ENCODE measurements around the gene ERAP2.
A peak's percentile ranks its signal among the peaks of the same experiment; 100 is the strongest.
"Not testable (repeated sequence)": the region's sequence is repeated elsewhere in the genome, so short reads cannot be mapped to it uniquely, and the experiment has no call there.

ERAP2 gene

GRCh38 chr5:96876292-96876850 lies at the start of gene ERAP2:
Gene ERAP2, plus strand, starts transcription at chr5:96876500. Its CDS starts 3,186 bp downstream, at chr5:96879686.
- peak within 1 kb of the TSS; percentile 54 to 72 for H3K27ac ChIP-seq (ENCODE audit: low read depth in 2 of 2, low read length in 2 of 2)
- H3K9ac ChIP-seq (ENCODE audit: low read depth in 1 of 2, low read length in 2 of 2), result peak within 1 kb of the TSS; percentile 42 to 58
- H3K9me3 ChIP-seq (ENCODE audit: control insufficient read depth in 2 of 2, low read length in 2 of 2), result no peaks in the 10 kb centered on the region
- no peaks in the 10 kb centered on the region for H3K36me3 ChIP-seq (ENCODE audit: control insufficient read depth in 2 of 2, insufficient read depth in 2 of 2, low read length in 2 of 2)
- H3K27me3 ChIP-seq (ENCODE audit: control insufficient read depth in 2 of 2, insufficient read depth in 2 of 2, low read length in 2 of 2), result no peaks in the 10 kb centered on the region
- H3K4me1 ChIP-seq (ENCODE audit: control insufficient read depth in 2 of 2, insufficient read depth in 2 of 2, low read length in 2 of 2), result peaks cover 7% of the 10 kb centered on the region in 2 donors
- peak within 1 kb of the TSS; percentile 82 to 85 for H3K4me3 ChIP-seq (ENCODE audit: low read length in 2 of 2)

GRCh38 chr5:96829297-96829696 lies 47.0 kb upstream of the ERAP2 start:
- Histone ChIP-seq H3K27ac (ENCODE audit: low read depth in 2 of 2, low read length in 2 of 2) (no peak overlapping the region), H3K9me3 (ENCODE audit: control insufficient read depth in 2 of 2, low read length in 2 of 2) (no peaks in the 10 kb centered on the region), H3K36me3 (ENCODE audit: control insufficient read depth in 2 of 2, insufficient read depth in 2 of 2, low read length in 2 of 2) (no peaks in the 10 kb centered on the region), H3K27me3 (ENCODE audit: control insufficient read depth in 2 of 2, insufficient read depth in 2 of 2, low read length in 2 of 2) (no peaks in the 10 kb centered on the region), H3K4me3 (ENCODE audit: low read length in 2 of 2) (no peak overlapping the region), H3K9ac (ENCODE audit: low read depth in 1 of 2, low read length in 2 of 2) (no peak overlapping the region), H3K4me1 (ENCODE audit: control insufficient read depth in 2 of 2, insufficient read depth in 2 of 2, low read length in 2 of 2) (no peaks in the 10 kb centered on the region)

- H3K9ac ChIP-seq (ENCODE audit: low read depth in 1 of 2, low read length in 2 of 2), result no peak overlapping the region
- no peak overlapping the region for H3K27ac ChIP-seq (ENCODE audit: low read depth in 2 of 2, low read length in 2 of 2)
- no peak overlapping the region for H3K4me3 ChIP-seq (ENCODE audit: low read length in 2 of 2)
- H3K4me1 ChIP-seq (ENCODE audit: control insufficient read depth in 2 of 2, insufficient read depth in 2 of 2, low read length in 2 of 2), result peaks cover 4 to 9% of the 10 kb centered on the region in 2 donors
- H3K9me3 ChIP-seq (ENCODE audit: control insufficient read depth in 2 of 2, low read length in 2 of 2), result no peaks in the 10 kb centered on the region
- no peaks in the 10 kb centered on the region for H3K27me3 ChIP-seq (ENCODE audit: control insufficient read depth in 2 of 2, insufficient read depth in 2 of 2, low read length in 2 of 2)
- no peaks in the 10 kb centered on the region for H3K36me3 ChIP-seq (ENCODE audit: control insufficient read depth in 2 of 2, insufficient read depth in 2 of 2, low read length in 2 of 2)
These were observed 42.3 kb upstream of the ERAP2 start for GRCh38 chr5:96834016-96834415.

- Histone ChIP-seq H3K36me3 (ENCODE audit: control insufficient read depth in 2 of 2, insufficient read depth in 2 of 2, low read length in 2 of 2) (no peaks in the 10 kb centered on the region), H3K27me3 (ENCODE audit: control insufficient read depth in 2 of 2, insufficient read depth in 2 of 2, low read length in 2 of 2) (no peaks in the 10 kb centered on the region), H3K9ac (ENCODE audit: low read depth in 1 of 2, low read length in 2 of 2) (no peak overlapping the region), H3K4me1 (ENCODE audit: control insufficient read depth in 2 of 2, insufficient read depth in 2 of 2, low read length in 2 of 2) (peaks cover 4 to 12% of the 10 kb centered on the region in 2 donors), H3K27ac (ENCODE audit: low read depth in 2 of 2, low read length in 2 of 2) (no peak overlapping the region), H3K4me3 (ENCODE audit: low read length in 2 of 2) (no peak overlapping the region), H3K9me3 (ENCODE audit: control insufficient read depth in 2 of 2, low read length in 2 of 2) (no peaks in the 10 kb centered on the region)
These were observed 40.5 kb upstream of the ERAP2 start for GRCh38 chr5:96835791-96836191.

GRCh38 chr5:96836817-96837216 lies 39.5 kb upstream of the ERAP2 start:
- H3K36me3 ChIP-seq (ENCODE audit: control insufficient read depth in 2 of 2, insufficient read depth in 2 of 2, low read length in 2 of 2), result no peaks in the 10 kb centered on the region
- no peak overlapping the region for H3K27ac ChIP-seq (ENCODE audit: low read depth in 2 of 2, low read length in 2 of 2)
- H3K4me3 ChIP-seq (ENCODE audit: low read length in 2 of 2), result no peak overlapping the region
- no peaks in the 10 kb centered on the region for H3K9me3 ChIP-seq (ENCODE audit: control insufficient read depth in 2 of 2, low read length in 2 of 2)
- H3K9ac ChIP-seq (ENCODE audit: low read depth in 1 of 2, low read length in 2 of 2), result no peak overlapping the region
- H3K4me1 ChIP-seq (ENCODE audit: control insufficient read depth in 2 of 2, insufficient read depth in 2 of 2, low read length in 2 of 2), result peaks cover 4 to 12% of the 10 kb centered on the region in 2 donors
- no peaks in the 10 kb centered on the region for H3K27me3 ChIP-seq (ENCODE audit: control insufficient read depth in 2 of 2, insufficient read depth in 2 of 2, low read length in 2 of 2)

GRCh38 chr5:96837303-96837702 lies 39.0 kb upstream of the ERAP2 start:
- Histone ChIP-seq H3K4me3 (ENCODE audit: low read length in 2 of 2) (no peak overlapping the region), H3K9ac (ENCODE audit: low read depth in 1 of 2, low read length in 2 of 2) (no peak overlapping the region), H3K9me3 (ENCODE audit: control insufficient read depth in 2 of 2, low read length in 2 of 2) (no peaks in the 10 kb centered on the region), H3K36me3 (ENCODE audit: control insufficient read depth in 2 of 2, insufficient read depth in 2 of 2, low read length in 2 of 2) (no peaks in the 10 kb centered on the region), H3K27me3 (ENCODE audit: control insufficient read depth in 2 of 2, insufficient read depth in 2 of 2, low read length in 2 of 2) (no peaks in the 10 kb centered on the region), H3K4me1 (ENCODE audit: control insufficient read depth in 2 of 2, insufficient read depth in 2 of 2, low read length in 2 of 2) (peaks cover 4 to 12% of the 10 kb centered on the region in 2 donors), H3K27ac (ENCODE audit: low read depth in 2 of 2, low read length in 2 of 2) (no peak overlapping the region)

- Histone ChIP-seq H3K36me3 (ENCODE audit: control insufficient read depth in 2 of 2, insufficient read depth in 2 of 2, low read length in 2 of 2) (no peaks in the 10 kb centered on the region), H3K27me3 (ENCODE audit: control insufficient read depth in 2 of 2, insufficient read depth in 2 of 2, low read length in 2 of 2) (no peaks in the 10 kb centered on the region), H3K9ac (ENCODE audit: low read depth in 1 of 2, low read length in 2 of 2) (no peak overlapping the region), H3K27ac (ENCODE audit: low read depth in 2 of 2, low read length in 2 of 2) (peak overlapping the region; percentile 50 to 64), H3K4me3 (ENCODE audit: low read length in 2 of 2) (no peak overlapping the region), H3K4me1 (ENCODE audit: control insufficient read depth in 2 of 2, insufficient read depth in 2 of 2, low read length in 2 of 2) (peaks cover 4 to 12% of the 10 kb centered on the region in 2 donors), H3K9me3 (ENCODE audit: control insufficient read depth in 2 of 2, low read length in 2 of 2) (no peaks in the 10 kb centered on the region)
These were observed 37.9 kb upstream of the ERAP2 start for GRCh38 chr5:96838201-96839070.

- H3K4me1 ChIP-seq (ENCODE audit: control insufficient read depth in 2 of 2, insufficient read depth in 2 of 2, low read length in 2 of 2), result peaks cover 4 to 12% of the 10 kb centered on the region in 2 donors
- H3K27ac ChIP-seq (ENCODE audit: low read depth in 2 of 2, low read length in 2 of 2), result peak overlapping the region; percentile 50 to 64
- H3K4me3 ChIP-seq (ENCODE audit: low read length in 2 of 2), result no peak overlapping the region
- H3K27me3 ChIP-seq (ENCODE audit: control insufficient read depth in 2 of 2, insufficient read depth in 2 of 2, low read length in 2 of 2), result no peaks in the 10 kb centered on the region
- H3K9me3 ChIP-seq (ENCODE audit: control insufficient read depth in 2 of 2, low read length in 2 of 2), result no peaks in the 10 kb centered on the region
- H3K36me3 ChIP-seq (ENCODE audit: control insufficient read depth in 2 of 2, insufficient read depth in 2 of 2, low read length in 2 of 2), result no peaks in the 10 kb centered on the region
- H3K9ac ChIP-seq (ENCODE audit: low read depth in 1 of 2, low read length in 2 of 2), result no peak overlapping the region
These were observed 37.2 kb upstream of the ERAP2 start for GRCh38 chr5:96839071-96839592.

GRCh38 chr5:96841931-96842330 lies 34.4 kb upstream of the ERAP2 start:
- H3K4me3 ChIP-seq (ENCODE audit: low read length in 2 of 2); H3K36me3 ChIP-seq (ENCODE audit: control insufficient read depth in 2 of 2, insufficient read depth in 2 of 2, low read length in 2 of 2); H3K9ac ChIP-seq (ENCODE audit: low read depth in 1 of 2, low read length in 2 of 2); H3K27me3 ChIP-seq (ENCODE audit: control insufficient read depth in 2 of 2, insufficient read depth in 2 of 2, low read length in 2 of 2); H3K27ac ChIP-seq (ENCODE audit: low read depth in 2 of 2, low read length in 2 of 2); H3K9me3 ChIP-seq (ENCODE audit: control insufficient read depth in 2 of 2, low read length in 2 of 2): not testable (repeated sequence)
- H3K4me1 ChIP-seq (ENCODE audit: control insufficient read depth in 2 of 2, insufficient read depth in 2 of 2, low read length in 2 of 2), result peaks cover 4 to 12% of the 10 kb centered on the region in 2 donors

GRCh38 chr5:96843140-96843539 lies 33.2 kb upstream of the ERAP2 start:
- Histone ChIP-seq H3K4me1 (ENCODE audit: control insufficient read depth in 2 of 2, insufficient read depth in 2 of 2, low read length in 2 of 2) (peaks cover 1 to 9% of the 10 kb centered on the region in 2 donors), H3K9me3 (ENCODE audit: control insufficient read depth in 2 of 2, low read length in 2 of 2) (no peaks in the 10 kb centered on the region), H3K27ac (ENCODE audit: low read depth in 2 of 2, low read length in 2 of 2) (no peak overlapping the region), H3K9ac (ENCODE audit: low read depth in 1 of 2, low read length in 2 of 2) (no peak overlapping the region), H3K27me3 (ENCODE audit: control insufficient read depth in 2 of 2, insufficient read depth in 2 of 2, low read length in 2 of 2) (no peaks in the 10 kb centered on the region), H3K4me3 (ENCODE audit: low read length in 2 of 2) (no peak overlapping the region), H3K36me3 (ENCODE audit: control insufficient read depth in 2 of 2, insufficient read depth in 2 of 2, low read length in 2 of 2) (no peaks in the 10 kb centered on the region)
